SK-N-SH treated with all-trans-retinoic acid at 6 μM for 48 hours (cell line): ENCODE results near the gene SIRT7.

Source experiments
- ATAC-seq: fragments of 200-7000 bp; cut with Tn5 transposase; 3 replicates; pipeline ENCODE4 v1.9.1; 2020; ENCODE audit warnings: mild to moderate bottlenecking, moderate library complexity
- ARNTL ChIP-seq: fragments of 450-650 bp; formaldehyde crosslinking; IDR thresholded peaks from 2 replicates; pipeline ENCODE4 v1.5.0; 2020; ENCODE audit warnings: low read depth, mild to moderate bottlenecking, moderate library complexity, borderline replicate concordance
- BACH2 ChIP-seq: fragments of 250-450 bp; sonication (Bioruptor Pico); IDR thresholded peaks from 2 replicates; pipeline ENCODE4 v1.9.0; 2021; ENCODE audit warnings: mild to moderate bottlenecking, borderline replicate concordance
- CSDC2 ChIP-seq: fragments of 250-450 bp; sonication (Bioruptor Pico); IDR thresholded peaks from 2 replicates; pipeline ENCODE4 v1.5.0; 2020; ENCODE audit warnings: mild to moderate bottlenecking, moderate library complexity
- ESRRG ChIP-seq: fragments of 250-450 bp; sonication (Bioruptor Pico); IDR thresholded peaks from 2 replicates; pipeline ENCODE4 v1.6.1; 2021; ENCODE audit warnings: mild to moderate bottlenecking
- GLIS3 ChIP-seq: fragments of 250-450 bp; sonication (Bioruptor Pico); IDR thresholded peaks from 2 replicates; pipeline ENCODE4 v1.5.0; 2020; ENCODE audit warnings: mild to moderate bottlenecking, moderate library complexity
- ISL1 ChIP-seq: fragments of 250-450 bp; sonication (Bioruptor Pico); IDR thresholded peaks from 2 replicates; pipeline ENCODE4 v2.1.2; 2022; ENCODE audit warnings: mild to moderate bottlenecking, moderate library complexity
- PPARA ChIP-seq: fragments of 250-450 bp; sonication (Bioruptor Pico); IDR thresholded peaks from 2 replicates; pipeline ENCODE4 v1.5.0; 2020; ENCODE audit warnings: mild to moderate bottlenecking, borderline replicate concordance
- RARB ChIP-seq: fragments of 250-450 bp; sonication (Bioruptor Pico); IDR thresholded peaks from 2 replicates; pipeline ENCODE4 v1.8.0; 2021; ENCODE audit warnings: mild to moderate bottlenecking, moderate library complexity
- SNAI2 ChIP-seq: fragments of 250-450 bp; sonication (Bioruptor Pico); IDR thresholded peaks from 2 replicates; pipeline ENCODE4 v1.5.0; 2020; ENCODE audit warnings: mild to moderate bottlenecking, moderate library complexity
- TCF4 ChIP-seq: fragments of 250-450 bp; sonication (Bioruptor Pico); IDR thresholded peaks from 2 replicates; pipeline ENCODE4 v1.8.0; 2021; ENCODE audit warnings: mild to moderate bottlenecking, moderate library complexity, borderline replicate concordance
- TOX ChIP-seq: fragments of 250-450 bp; sonication (Bioruptor Pico); IDR thresholded peaks from 2 replicates; pipeline ENCODE4 v1.8.0; 2021; ENCODE audit warnings: mild to moderate bottlenecking, moderate library complexity, borderline replicate concordance
- ZFP3 ChIP-seq: fragments of 250-450 bp; sonication (Bioruptor Pico); IDR thresholded peaks from 2 replicates; pipeline ENCODE4 v1.5.0; 2020; ENCODE audit warnings: mild to moderate bottlenecking, moderate library complexity
- ZFP30 ChIP-seq: fragments of 450-650 bp; formaldehyde crosslinking; IDR thresholded peaks from 2 replicates; pipeline ENCODE4 v1.5.0; 2022; ENCODE audit warnings: mild to moderate bottlenecking, moderate library complexity
- ZNF70 ChIP-seq: fragments of 450-650 bp; formaldehyde crosslinking; IDR thresholded peaks from 2 replicates; pipeline ENCODE4 v1.5.0; 2020; ENCODE audit warnings: mild to moderate bottlenecking, moderate library complexity
- ZNF8 ChIP-seq: fragments of 450-650 bp; formaldehyde crosslinking; IDR thresholded peaks from 2 replicates; pipeline ENCODE4 v1.5.0; 2020; ENCODE audit warnings: mild to moderate bottlenecking, moderate library complexity
- TF ChIP-seq, protein P1 (sequence below): fragments of 250-450 bp; sonication (Bioruptor Pico); IDR thresholded peaks from 2 replicates; pipeline ENCODE4 v1.5.1; 2020; ENCODE audit warnings: low read depth, mild to moderate bottlenecking, moderate library complexity
- TF ChIP-seq, protein P2 (sequence below): fragments of 250-450 bp; sonication (Bioruptor Pico); IDR thresholded peaks from 2 replicates; pipeline ENCODE4 v1.8.0; 2020; ENCODE audit warnings: mild to moderate bottlenecking, moderate library complexity, borderline replicate concordance
- TF ChIP-seq, protein P3 (sequence below): fragments of 250-450 bp; sonication (Bioruptor Pico); IDR thresholded peaks from 2 replicates; pipeline ENCODE4 v1.8.0; 2021; ENCODE audit warnings: low read depth, mild to moderate bottlenecking, moderate library complexity, borderline replicate concordance
- TF ChIP-seq, protein P4 (sequence below): fragments of 250-450 bp; sonication (Bioruptor Pico); IDR thresholded peaks from 2 replicates; pipeline ENCODE4 v1.5.1; 2021; ENCODE audit warnings: mild to moderate bottlenecking, moderate library complexity
- TF ChIP-seq, protein P5 (sequence below): fragments of 250-450 bp; sonication (Bioruptor Pico); IDR thresholded peaks from 2 replicates; pipeline ENCODE4 v1.5.0; 2020; ENCODE audit warnings: mild to moderate bottlenecking, moderate library complexity

SIRT7 gene

DNA sequence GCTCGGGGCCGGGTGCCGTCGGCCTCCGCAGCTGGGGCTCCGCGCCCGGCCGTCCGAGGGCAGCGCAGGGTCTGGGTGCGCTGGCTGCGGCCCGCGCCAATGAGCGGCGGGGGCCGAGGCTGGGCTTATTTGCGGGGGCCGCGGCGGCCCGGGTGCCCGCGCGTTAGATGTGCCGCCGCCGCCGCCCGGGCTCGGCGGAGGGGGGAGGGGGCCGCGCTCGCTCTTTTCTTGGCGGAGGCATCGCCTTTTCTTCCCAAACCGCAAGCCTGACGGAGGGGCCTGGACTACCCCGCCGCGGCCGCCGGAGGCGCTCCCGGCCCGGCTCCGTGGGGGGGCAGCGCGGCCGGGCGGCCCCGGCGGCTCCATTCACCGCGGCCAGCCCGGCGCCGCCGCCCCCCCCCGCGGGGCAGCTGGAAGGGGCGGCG is 43.1 kb upstream of the SIRT7 start, which contains the start of gene NOTUM:
TSS of gene NOTUM (minus strand) at position 101 of the 425 bp plus-strand sequence. CDS start 278 bp downstream, outside the sequence.
- TF ChIP-seq ZNF70 (CRISPR knock-in tag) = no peak
- no peak for TF ChIP-seq ZNF8 (CRISPR knock-in tag)
- TF ChIP-seq BACH2 (CRISPR knock-in tag) = no peak
- TF ChIP-seq RARB (CRISPR knock-in tag) = no peak
- TF ChIP-seq, protein P1, sequence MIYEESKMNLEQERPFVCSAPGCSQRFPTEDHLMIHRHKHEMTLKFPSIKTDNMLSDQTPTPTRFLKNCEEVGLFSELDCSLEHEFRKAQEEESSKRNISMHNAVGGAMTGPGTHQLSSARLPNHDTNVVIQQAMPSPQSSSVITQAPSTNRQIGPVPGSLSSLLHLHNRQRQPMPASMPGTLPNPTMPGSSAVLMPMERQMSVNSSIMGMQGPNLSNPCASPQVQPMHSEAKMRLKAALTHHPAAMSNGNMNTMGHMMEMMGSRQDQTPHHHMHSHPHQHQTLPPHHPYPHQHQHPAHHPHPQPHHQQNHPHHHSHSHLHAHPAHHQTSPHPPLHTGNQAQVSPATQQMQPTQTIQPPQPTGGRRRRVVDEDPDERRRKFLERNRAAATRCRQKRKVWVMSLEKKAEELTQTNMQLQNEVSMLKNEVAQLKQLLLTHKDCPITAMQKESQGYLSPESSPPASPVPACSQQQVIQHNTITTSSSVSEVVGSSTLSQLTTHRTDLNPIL = no peak
- no peak for TF ChIP-seq ZFP30 (CRISPR knock-in tag)
- TF ChIP-seq, protein P2, sequence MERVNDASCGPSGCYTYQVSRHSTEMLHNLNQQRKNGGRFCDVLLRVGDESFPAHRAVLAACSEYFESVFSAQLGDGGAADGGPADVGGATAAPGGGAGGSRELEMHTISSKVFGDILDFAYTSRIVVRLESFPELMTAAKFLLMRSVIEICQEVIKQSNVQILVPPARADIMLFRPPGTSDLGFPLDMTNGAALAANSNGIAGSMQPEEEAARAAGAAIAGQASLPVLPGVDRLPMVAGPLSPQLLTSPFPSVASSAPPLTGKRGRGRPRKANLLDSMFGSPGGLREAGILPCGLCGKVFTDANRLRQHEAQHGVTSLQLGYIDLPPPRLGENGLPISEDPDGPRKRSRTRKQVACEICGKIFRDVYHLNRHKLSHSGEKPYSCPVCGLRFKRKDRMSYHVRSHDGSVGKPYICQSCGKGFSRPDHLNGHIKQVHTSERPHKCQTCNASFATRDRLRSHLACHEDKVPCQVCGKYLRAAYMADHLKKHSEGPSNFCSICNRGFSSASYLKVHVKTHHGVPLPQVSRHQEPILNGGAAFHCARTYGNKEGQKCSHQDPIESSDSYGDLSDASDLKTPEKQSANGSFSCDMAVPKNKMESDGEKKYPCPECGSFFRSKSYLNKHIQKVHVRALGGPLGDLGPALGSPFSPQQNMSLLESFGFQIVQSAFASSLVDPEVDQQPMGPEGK (CRISPR knock-in tag) = no peak
- TF ChIP-seq, protein P3, sequence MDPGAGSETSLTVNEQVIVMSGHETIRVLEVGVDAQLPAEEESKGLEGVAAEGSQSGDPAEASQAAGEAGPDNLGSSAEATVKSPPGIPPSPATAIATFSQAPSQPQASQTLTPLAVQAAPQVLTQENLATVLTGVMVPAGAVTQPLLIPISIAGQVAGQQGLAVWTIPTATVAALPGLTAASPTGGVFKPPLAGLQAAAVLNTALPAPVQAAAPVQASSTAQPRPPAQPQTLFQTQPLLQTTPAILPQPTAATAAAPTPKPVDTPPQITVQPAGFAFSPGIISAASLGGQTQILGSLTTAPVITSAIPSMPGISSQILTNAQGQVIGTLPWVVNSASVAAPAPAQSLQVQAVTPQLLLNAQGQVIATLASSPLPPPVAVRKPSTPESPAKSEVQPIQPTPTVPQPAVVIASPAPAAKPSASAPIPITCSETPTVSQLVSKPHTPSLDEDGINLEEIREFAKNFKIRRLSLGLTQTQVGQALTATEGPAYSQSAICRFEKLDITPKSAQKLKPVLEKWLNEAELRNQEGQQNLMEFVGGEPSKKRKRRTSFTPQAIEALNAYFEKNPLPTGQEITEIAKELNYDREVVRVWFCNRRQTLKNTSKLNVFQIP = no peak
- TF ChIP-seq ESRRG = no peak
- TF ChIP-seq, protein P4, sequence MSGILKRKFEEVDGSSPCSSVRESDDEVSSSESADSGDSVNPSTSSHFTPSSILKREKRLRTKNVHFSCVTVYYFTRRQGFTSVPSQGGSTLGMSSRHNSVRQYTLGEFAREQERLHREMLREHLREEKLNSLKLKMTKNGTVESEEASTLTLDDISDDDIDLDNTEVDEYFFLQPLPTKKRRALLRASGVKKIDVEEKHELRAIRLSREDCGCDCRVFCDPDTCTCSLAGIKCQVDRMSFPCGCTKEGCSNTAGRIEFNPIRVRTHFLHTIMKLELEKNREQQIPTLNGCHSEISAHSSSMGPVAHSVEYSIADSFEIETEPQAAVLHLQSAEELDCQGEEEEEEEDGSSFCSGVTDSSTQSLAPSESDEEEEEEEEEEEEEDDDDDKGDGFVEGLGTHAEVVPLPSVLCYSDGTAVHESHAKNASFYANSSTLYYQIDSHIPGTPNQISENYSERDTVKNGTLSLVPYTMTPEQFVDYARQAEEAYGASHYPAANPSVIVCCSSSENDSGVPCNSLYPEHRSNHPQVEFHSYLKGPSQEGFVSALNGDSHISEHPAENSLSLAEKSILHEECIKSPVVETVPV (CRISPR knock-in tag) = no peak
- TF ChIP-seq TCF4 = no peak
- no peak for TF ChIP-seq ISL1 (CRISPR knock-in tag)
- ATAC-seq = 0 out of 3 replicates have a peak, but pooled peaks have one; percentile 17

DNA sequence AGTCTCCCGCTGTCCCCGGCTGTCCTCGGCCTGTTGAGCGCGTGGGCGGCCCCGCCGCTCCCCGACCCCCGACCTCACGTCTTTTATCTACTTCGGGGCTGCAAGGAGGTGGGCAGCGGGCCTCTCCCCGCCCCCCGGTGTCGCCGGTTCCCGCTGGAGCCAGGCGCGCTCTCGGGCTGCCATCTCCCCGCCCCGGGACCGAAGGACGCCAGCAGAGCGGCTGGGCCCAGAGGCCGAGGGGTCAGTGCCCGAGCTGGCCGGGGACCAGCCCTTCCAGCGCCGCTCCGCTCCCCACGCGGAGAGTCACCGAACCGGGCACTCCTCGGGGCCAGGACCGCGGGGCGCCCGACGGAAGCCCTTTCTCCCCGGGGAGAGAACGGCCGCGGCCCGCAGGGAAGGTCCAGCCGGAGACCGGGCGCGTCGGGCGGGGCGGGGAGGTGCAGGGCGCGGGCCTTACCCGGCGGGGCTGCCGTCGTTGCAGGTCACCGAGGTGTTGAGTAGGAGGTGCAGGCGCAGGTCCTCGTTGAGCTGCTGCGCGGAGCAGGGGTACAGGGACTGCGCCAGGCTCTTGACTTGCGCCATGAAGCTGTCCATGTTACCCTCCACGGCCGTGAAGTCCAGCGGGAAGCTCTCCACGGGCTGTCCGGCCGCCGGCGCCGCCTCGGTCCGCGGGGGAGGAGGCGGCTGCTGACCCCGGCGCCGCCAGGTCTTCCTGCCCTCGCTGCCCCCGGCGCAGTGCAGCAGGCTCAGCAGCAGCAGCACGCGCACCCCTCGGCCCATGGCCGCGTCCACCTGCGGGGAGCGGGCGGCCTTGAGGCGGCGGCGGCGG is 42.4 kb upstream of the SIRT7 start:
- TF ChIP-seq, protein P2 (CRISPR knock-in tag) = no peak
- TF ChIP-seq, protein P5, sequence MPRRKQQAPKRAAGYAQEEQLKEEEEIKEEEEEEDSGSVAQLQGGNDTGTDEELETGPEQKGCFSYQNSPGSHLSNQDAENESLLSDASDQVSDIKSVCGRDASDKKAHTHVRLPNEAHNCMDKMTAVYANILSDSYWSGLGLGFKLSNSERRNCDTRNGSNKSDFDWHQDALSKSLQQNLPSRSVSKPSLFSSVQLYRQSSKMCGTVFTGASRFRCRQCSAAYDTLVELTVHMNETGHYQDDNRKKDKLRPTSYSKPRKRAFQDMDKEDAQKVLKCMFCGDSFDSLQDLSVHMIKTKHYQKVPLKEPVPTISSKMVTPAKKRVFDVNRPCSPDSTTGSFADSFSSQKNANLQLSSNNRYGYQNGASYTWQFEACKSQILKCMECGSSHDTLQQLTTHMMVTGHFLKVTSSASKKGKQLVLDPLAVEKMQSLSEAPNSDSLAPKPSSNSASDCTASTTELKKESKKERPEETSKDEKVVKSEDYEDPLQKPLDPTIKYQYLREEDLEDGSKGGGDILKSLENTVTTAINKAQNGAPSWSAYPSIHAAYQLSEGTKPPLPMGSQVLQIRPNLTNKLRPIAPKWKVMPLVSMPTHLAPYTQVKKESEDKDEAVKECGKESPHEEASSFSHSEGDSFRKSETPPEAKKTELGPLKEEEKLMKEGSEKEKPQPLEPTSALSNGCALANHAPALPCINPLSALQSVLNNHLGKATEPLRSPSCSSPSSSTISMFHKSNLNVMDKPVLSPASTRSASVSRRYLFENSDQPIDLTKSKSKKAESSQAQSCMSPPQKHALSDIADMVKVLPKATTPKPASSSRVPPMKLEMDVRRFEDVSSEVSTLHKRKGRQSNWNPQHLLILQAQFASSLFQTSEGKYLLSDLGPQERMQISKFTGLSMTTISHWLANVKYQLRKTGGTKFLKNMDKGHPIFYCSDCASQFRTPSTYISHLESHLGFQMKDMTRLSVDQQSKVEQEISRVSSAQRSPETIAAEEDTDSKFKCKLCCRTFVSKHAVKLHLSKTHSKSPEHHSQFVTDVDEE (CRISPR knock-in tag) = no peak
- no peak for TF ChIP-seq ARNTL (CRISPR knock-in tag)
- TF ChIP-seq ZFP3 (CRISPR knock-in tag) = no peak
- no peak for TF ChIP-seq BACH2 (CRISPR knock-in tag)
- no peak for TF ChIP-seq PPARA (CRISPR knock-in tag)
- TF ChIP-seq, protein P4 (CRISPR knock-in tag) = no peak
- TF ChIP-seq TOX (CRISPR knock-in tag) = no peak
- no peak for TF ChIP-seq GLIS3 (CRISPR knock-in tag)
- no peak for TF ChIP-seq ESRRG
- TF ChIP-seq SNAI2 (CRISPR knock-in tag) = no peak
- no peak for TF ChIP-seq RARB (CRISPR knock-in tag)
- no peak for TF ChIP-seq CSDC2 (CRISPR knock-in tag)
- TF ChIP-seq ZFP30 (CRISPR knock-in tag) = no peak
- TF ChIP-seq, protein P1 = no peak
- no peak for ATAC-seq
